CD4-positive, alpha-beta T cell treated with Interleukin-6 for 4 hours (primary cell): Measurements from ENCODE around the gene SELENOP.
"Not testable (repeated sequence)": the region's sequence is repeated elsewhere in the genome, so short reads cannot be mapped to it uniquely, and the experiment has no call there.

Source experiments
- DNase-seq: peaks from one replicate; pipeline ENCODE4 v3.0.0-alpha.2; 2020; ENCODE audit warnings: mixed read lengths

SELENOP gene

DNA sequence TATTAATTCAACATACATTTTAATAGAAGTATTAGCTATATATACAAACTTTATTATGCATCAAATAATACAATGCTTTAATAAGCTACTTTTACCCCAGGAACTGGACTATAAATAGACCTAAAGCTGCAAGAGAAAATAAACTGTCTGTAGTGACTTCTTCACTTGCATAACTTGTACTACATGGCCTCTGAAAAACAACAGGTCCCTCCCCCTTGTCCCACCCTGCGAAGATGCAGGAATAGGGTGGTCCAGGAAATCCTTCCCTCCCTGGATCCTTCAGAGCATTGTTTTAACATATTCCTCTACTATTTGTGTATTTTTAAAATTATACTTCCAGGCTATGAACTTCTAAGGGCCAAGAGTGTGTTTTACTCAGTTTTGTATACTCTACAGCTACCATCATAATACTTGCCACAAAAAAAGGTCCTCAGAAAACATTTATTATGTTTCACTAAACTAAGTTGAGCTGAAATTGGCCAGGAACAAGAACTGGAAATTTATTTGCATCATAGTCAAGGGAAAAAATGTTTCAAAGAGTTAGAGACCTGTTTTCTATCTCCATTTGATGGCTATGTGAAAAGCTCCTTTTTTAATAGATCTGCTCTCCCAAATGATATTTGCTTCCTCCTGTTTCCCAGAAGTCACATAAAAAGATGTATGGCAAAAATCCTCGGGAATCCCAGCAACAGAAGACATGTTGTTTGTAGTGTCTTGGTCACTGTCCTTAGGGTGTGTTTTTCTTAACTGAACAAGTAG is 15.2 kb upstream of the SELENOP start:
- no peak for DNase-seq

DNA sequence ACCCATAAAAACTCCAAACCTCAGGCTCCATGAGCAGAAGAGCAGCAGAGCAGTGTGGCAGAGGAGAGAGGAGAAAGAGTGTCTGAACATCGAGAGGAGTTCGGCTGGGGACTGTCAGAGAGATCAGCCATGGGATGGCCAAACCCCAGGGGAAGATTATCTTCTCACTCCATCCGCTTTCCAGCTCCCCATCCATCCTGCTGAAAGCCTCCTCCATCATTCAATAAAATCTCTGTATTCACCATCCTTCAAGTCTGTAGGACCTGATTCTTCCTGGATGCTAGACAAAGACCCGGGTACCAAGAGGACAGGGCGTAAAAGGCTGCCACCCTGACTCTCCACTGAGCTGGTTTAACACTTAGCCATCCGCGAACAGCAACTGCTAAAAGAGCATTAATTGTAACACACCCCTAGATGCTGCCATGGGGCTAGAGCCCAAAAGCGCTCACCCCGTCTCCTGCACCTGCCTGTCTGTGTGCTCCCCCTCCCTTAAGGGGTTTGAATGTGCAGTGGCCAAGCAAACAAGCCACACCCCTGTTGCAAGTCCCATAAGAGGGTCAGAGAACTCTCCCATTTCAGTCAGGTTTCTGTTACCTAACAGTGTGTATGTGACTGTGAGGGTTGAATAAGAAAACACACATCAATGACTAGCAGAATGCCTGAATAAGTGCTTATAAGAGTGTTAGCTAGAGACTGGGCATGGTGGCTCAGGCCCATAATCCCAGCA is 13.9 kb upstream of the SELENOP start:
- DNase-seq: no peak

DNA sequence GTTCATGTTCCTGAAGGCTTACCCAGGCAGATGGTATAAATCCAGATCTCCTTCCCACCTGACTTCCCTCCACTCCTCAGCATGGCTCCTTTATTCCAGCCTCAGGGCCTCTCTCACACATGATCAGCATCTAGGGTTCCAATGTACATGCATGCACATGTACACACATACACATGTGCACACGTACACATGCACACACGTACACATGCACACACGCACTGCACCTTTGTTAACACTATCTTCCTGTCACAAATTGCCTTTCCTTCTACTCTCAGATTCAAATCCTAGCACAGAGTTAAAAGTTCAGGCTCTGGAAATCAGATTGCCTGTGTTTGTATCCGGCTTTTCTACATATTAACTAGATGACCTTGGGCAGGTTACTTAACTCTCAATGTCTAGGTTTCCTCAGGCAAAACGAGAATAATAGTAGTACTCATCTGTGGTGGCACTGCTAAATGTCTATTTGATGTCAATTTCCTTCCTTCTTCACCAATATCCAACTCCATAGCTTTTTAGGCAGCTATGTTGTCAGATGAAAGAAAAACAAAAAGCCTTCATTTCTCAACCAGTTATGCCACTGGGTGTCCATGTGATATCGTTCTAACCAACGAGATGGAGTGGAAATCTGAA is 12.8 kb upstream of the SELENOP start:
- DNase-seq: no peak

DNA sequence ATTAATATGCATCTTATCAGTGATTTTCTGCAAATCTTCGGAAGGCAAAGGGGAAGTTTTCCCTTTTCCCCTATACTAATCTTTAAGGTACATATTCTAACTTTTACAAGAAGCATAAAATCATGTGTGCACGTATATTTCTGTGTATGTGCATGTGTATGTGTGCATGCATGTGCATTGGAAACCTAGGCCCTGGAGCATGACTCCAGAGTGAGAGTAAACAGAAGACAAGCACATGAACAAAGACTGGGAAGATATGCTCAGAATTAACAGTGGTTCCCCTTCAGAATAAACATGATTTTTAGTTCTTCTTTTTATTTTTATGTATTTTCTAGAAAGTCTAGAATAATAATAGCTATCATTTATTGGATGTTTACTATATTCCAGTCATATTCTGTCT is 10.9 kb upstream of the SELENOP start:
- DNase-seq: no peak

DNA sequence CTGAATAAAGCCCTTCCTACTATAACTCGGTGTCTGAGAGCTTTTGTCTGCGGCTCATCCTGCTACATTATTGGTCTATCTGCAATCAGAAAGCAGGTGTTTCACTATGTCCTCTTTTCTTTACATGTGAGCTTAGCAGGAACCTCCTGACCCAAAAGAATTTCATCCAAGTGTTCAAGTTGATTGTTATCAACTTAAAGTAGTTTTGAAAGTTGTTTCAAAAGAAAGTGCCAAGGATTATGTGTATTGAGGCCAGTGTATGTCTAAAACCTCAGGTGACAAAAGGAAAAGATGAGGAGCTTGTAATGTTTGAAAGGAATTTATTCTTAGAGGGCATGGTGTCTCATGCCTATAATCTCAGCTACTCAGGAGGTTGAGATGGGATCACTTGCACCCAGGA is 8.1 kb upstream of the SELENOP start:
- DNase-seq: no peak

DNA sequence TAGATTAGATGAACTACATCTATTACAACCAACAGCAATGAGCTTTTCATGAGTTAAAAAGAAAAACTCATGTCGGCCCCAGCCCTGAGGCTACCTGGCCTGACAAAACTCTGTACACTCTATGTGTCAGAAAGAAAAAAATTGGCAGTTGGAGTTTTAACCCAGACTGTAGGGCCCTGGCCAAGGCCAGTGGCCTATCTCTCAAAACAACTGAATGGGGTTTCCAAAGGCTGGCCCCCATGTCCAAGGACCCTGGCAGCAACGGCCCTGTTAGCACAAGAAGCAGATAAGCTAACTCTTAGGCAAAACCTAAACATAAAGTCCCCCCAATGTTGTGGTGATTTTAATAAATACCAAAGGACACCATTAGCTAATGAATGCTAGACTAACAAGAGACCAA is 4.9 kb upstream of the SELENOP start:
- not testable (repeated sequence) for DNase-seq

DNA sequence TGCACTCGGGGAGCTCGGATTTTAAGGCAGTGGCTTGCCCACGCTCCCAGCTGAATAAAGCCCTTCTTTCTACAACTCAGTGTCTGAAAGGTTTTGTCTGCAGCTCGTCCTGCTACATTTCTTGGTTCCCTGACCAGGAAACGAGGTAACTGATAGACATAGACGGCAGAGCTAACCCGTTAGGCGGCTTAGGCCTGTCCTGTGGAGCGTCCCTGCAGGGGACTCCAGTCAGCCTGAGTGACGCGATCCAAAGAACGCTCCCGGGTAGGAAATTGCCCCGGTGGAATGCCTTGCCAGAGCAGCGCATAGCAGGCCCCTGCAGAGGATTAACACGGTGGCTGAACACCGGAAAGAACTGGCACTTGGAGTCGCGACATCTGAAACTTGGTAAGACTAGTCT is 1.8 kb upstream of the SELENOP start:
- DNase-seq: no peak

DNA sequence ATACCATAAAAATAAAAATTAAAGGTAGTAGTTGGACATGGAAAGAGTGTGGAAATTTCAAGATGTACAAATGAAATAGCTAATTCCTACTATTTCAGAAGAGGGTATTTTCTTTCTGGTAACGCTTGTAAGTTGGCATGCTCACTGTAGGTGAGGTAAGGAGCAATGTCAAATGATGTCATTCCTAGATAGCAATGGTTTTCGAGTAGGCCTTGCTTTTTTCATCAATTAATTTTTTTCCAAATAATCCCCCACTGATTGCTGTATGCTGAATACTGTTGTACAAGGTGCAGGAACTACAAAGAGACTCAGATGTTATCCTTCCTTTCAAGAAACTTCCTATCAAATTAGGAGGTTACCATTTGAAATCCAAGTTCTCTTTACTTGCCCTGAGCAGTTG is 928 bp upstream of the SELENOP start:
- DNase-seq: no peak

DNA sequence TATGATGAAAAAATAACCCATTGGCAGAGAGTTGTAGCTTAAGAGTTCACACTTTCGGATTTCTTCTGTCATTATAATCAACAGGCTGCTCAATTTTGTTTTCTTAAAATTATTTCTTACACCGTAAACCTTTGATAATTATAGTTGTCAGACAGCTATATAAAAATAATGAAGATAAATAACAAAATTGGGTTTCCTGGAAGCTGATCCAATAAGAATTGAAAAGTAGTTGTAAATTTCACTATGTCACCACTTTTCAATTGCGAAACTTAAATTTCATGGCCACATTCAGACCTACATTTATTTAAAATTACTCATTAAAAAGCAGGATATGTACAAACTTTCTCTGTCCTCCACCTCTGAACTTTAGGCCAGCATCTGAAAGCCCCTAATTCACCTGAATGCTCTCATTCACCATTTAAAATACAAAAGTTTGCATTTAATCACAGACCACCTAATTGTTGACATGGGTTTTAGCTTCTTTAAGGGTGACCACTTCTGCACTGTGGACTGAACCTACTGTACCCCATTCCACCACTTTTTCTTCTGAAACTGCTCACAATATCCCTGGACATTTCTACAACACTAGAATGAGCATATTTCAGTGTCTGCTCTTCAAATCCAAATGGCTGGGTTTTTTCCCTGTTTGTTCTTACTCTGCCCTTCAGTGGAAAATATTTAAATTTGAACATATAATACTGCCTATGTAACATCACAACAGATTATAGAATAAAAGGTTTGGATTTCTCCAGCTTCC is 680 bp downstream of the SELENOP start:
- DNase-seq: no peak

DNA sequence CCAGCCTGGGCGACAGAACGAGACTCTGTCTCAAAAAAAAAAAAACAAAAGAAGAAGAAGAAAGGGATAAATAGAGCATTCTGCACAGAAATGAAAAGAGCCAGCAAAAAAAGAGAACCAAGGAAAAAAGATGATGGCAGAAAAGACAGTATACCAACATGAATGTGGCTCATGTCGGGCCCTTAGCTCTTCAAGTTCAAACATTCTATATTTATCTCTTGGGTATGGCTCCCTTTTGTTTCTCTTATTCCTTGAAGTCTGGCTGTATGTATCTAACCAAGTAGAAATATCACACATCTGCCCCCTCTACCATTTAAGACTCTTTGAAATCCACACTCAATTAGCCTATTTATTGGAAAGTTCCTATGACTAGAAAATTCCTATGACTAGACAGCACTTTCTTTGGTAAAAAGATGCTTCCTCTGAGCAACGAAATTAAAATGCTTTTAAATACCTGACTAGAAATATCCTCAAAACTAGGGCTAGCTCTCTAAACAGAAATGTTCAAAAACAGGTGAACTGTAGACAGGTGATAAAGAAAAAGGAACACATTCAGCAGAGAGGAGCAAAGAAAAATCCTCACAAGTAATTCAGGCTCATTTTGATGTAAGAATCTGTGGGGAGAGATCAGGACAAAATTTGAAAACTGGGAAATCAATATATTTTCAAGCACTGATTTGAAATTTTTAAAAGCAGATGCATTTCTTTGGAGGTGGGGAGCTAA is 2.6 kb downstream of the SELENOP start:
- no peak for DNase-seq

DNA sequence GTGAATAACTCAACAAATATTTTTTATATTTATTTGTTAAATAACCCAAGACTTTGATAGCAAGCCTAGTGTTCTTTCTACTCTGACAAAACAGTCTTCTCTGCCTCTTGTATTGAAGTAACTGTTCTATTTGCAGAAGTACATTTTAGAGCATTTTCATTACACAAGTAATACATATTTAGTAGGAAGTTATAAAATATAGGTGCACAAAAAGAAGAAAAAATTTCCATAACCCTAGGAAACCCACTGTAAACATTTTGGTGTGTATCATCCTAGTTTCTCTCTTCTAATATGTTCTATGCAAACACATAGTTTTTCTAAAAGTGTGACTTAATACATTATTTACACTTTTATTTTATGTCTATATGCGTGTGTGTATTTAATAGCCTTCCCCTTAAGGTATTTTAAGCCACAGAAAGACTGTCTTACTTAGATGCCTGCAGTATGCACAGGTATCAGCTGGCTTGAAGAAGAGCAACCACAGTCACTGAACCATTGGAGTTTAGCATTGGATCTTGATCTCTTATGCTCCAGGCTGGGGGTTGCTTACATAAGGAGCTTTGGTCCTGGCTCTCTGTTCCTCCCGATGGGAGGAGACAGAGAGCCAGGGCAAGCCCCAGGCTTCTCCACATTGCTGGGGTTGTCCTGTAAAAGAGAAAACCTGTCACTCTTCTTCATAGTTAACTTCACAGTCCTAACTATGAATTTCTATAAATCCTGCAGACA is 3.8 kb downstream of the SELENOP start:
- no peak for DNase-seq

DNA sequence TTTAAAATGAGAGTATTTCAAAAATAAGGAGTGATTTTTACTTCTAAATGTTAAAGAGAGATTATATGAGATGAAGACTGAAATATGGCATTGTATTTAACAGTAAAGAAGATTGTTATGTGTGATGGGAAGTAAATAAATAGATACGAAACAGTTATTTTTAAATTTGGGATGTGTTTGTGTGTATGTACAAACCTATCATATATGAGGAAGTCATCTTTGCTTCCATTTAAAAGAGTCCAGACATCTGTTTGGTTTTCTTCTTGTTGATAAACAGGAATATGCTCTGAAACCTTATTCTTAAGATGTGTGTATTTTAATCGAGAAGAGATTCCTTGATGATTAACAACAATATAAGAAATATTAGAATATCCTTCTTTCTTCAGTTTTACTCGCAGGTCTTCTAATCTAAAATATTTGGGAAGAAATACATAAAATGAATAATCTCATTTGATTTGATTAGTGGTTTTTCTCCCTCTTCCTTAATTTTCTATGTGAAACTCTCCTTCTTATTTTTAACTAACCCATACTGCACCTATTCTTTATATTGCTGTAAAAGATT is 4.9 kb downstream of the SELENOP start:
- no peak for DNase-seq

DNA sequence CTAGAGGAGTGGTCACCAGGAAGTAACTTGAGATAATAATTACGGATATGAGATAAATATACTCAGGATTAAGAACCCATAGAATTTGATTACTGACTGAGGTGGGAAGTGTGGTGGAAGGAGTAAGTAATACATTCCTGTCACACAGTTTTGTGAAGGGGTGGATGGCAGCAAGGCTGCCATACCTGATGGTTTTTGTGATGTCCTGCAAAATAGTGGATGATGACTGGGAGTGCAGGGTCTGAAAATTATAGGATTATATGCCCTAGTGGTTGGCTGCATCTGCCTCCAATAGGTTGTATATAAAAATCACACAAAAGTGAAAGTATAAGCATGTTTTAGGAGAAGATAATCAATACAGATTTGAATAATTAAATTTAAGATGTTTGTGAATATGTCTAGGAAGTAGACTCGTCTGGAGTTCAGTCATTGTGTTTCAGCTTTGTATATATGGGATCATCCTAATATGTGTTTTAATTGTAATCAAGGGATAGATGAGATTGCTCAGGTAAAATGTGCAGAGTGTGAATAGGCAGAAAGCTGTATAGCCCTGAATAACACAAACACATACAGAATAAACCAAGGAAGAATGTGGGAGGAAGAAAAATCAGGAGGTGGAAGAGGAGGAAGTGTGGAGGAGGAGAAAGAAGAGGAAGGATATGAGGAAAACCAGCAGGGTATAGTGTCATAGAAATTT is 5.5 kb downstream of the SELENOP start:
- no peak for DNase-seq

DNA sequence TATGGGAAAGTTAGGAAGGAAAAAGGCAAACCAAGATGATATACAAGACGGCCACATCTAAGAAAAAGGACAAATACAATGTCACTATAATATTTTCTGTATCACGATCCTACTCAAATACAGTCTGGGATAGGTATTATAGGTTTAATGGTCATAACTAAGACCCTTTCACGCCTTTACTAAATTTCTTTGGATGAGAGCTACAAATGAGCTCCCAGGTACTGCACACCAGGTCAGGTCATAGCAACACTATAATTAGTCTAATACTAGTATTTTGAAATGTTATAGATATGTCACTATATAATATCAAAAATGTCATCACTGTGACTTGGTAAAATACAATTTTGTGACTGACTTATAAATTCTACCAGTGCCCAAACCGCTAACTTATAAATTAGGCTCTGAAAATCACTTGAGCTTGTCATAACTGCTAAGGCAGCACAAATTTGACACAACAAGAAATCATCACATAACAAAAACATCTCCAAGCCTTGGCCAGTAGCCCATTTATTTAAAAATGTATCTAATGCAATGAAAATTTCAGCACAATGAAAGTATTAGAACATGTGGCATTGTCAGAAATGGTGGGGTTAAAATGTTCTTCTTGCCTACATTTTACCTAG is 6.9 kb downstream of the SELENOP start:
- DNase-seq: no peak

DNA sequence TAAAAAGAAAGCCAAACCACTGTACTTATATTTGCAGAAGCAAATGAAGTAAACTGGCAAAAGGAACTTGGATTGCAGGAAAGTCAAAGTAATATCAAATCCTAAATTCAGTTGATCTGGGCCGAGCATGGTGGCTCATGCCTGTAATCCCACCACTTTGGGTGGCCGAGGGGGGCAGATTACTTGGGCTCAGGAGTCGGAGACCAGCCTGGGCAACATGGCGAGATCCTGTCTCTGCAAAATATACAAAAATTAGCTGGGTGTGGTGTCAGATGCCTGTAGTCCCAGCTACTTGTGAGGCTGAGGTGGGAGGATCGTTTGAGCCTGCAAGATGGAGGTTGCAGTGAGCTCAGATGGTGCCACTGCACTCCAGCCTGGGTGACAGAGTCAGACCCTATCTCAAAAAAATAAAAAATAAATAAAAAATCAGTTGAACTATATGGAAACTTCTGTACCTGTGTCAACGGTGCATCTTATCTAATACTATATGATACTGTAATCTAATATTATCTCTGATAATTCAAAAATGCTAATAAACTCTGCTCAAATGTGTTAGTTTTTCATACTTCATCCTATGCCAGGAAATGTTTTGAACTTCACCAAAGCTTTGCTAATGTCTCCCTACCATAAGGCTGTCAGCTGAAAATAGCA is 10.1 kb downstream of the SELENOP start:
- DNase-seq: no peak

DNA sequence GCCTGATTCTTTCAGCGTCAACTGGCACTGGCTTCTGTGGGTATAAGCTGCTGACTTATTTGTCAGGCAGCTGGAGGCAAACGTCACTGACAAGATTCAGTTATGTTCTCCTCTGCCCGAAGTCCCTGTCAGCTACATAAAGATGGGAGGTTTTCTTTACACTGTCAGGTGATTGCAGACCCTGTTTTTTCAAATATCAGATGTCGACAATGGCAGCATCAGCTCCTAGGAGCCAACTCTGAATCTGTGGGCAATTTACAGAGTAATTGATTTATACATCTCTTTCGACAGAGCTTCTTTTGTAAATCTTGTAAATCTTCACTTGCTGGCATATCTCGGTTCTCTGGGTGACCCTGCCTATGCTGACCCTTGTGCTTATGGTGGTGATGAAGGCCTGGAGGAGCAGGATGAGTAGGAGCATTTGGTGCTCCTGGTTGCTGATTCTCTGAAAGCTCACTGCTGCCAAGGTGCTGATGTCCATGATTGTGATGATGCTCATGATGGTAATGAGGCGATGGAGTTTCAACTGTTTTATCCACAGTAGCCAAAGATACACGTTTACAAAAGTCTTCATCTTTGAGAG is 10.9 kb downstream of the SELENOP start:
- no peak for DNase-seq

DNA sequence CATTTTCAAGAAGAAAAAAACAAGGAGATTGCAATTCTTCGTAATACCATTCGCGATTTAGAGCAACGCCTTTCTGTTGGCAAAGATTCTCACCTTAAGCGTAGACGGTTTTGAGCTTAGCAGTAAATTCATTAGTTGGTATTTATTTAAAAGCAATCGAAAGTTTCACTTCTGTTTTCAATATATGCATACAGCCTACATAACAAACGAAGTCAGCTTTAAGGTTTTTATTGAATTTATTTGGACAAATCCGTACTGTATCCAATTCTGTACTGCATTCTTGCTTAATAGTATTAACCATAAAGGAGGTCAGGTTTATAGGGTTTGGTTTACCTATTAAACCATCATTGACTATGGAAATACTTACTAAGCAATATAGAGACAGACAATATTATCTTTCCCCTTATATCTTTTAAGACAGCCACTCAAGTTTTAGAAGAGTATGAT is 12.0 kb downstream of the SELENOP start:
- no peak for DNase-seq

DNA sequence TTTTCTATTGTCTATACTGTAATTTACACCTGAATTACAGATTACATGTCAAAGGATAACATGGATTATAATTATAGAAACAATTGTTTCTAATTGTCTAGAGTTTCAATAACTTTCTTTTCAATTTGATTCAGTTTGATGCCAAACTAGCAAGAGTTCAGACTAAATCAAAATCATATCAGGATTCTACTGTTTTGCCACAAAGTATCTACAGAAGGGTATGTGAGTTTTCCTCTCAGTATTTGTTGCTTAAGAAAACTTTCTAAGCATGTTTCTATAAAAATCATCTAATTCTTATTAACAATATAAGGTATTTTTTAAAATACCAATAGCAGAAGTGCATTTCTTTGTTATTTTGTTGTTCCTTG is 12.5 kb downstream of the SELENOP start:
- DNase-seq: no peak
